Breast epithelium (tissue), 4 donors: ENCODE measurements around the gene C9orf72. TPM values are rescaled to one million over a fixed set of nuclear protein-coding genes. Genes with fewer than 3 reads are reported as not detected.

Source experiments
- DNase-seq, 2 donors: peaks; one replicate each; pipeline ENCODE4 v3.0.0-alpha.2; 2019; ENCODE audit warnings: low spot score in 2 of 2
- H3K27ac ChIP-seq, 2 donors: fragments of 200-600 bp; sonication (generic) in 1 of 2; one replicate each; pipeline ENCODE4 v1.5.1; 2016 to 2019; ENCODE audit warnings: mild to moderate bottlenecking in 1 of 2
- H3K27me3 ChIP-seq, 2 donors: fragments of 200-600 bp; sonication (generic) in 1 of 2; one replicate each; pipeline versions ENCODE4 v1.5.1 to v1.6.0; 2017 to 2019; ENCODE audit warnings: control low read depth in 1 of 2, mild to moderate bottlenecking in 1 of 2
- H3K36me3 ChIP-seq: fragments of 200-600 bp; one replicate; pipeline ENCODE4 v1.5.1; 2019
- H3K4me1 ChIP-seq, 2 donors: fragments of 200-600 bp; sonication (generic); one replicate each; pipeline ENCODE4 v1.5.1; 2016 to 2019; ENCODE audit warnings: control low read depth in 1 of 2
- H3K4me3 ChIP-seq, 3 donors: fragments of 200-600 bp; sonication (generic); 1 replicate in 2 of 3; 2 replicates in 1 of 3; pipeline ENCODE4 v1.5.1; 2016 to 2019; ENCODE audit warnings: mild to moderate bottlenecking in 3 of 3, moderate library complexity in 2 of 3
- H3K9me3 ChIP-seq, 2 donors: fragments of 200-600 bp; sonication (generic) in 1 of 2; one replicate each; pipeline ENCODE4 v1.5.1; 2016 to 2019; ENCODE audit warnings: control low read depth in 1 of 2
- CTCF ChIP-seq, 3 donors: fragments of 450-650 bp; IDR thresholded peaks; one replicate each; pipeline ENCODE4 v1.5.1; 2016 to 2017; ENCODE audit warnings: antibody characterized with exemption in 3 of 3, mild to moderate bottlenecking in 3 of 3, moderate library complexity in 3 of 3
- POLR2A ChIP-seq: fragments of 450-650 bp; IDR thresholded peaks from one replicate; pipeline ENCODE4 v1.6.1; 2016; ENCODE audit warnings: antibody characterized with exemption, mild to moderate bottlenecking, moderate library complexity
- POLR2AphosphoS5 ChIP-seq, 3 donors: sonication (generic); formaldehyde crosslinking; IDR thresholded peaks; one replicate each; pipeline ENCODE4 v1.6.1; 2017; ENCODE audit warnings: antibody characterized with exemption in 3 of 3
- intact Hi-C: fragments of 100-400 bp; cut with DNase I; formaldehyde crosslinking; loops from one replicate; pipeline ENCODE4 v1.15.1; 2023; ENCODE audit warnings: low total_unique reads
- total RNA-seq, 3 donors: library from RNA; depleted of rRNA; stranded (reverse); fragments of >200 nt; gene quantifications; one replicate each; pipeline ENCODE4 v1.1.0, GENCODE V29; 2016

C9orf72 gene
- total RNA-seq, 3 donors from 2014 or later: 20.8 to 43.9 (median 27.2) TPM

GRCh38 chr9:27601396-27601795, 28.1 kb upstream of the C9orf72 start:
- Histone ChIP-seq H3K4me3 (no peak overlapping the region), H3K27ac (no peak overlapping the region), H3K9me3 (no peaks in the 10 kb centered on the region), H3K4me1 (no peaks in the 10 kb centered on the region), H3K36me3 (no peaks in the 10 kb centered on the region), H3K27me3 (no peaks in the 10 kb centered on the region)
- intact Hi-C loops: no loop called here
- TF ChIP-seq POLR2A (no peak), POLR2AphosphoS5 (IDR thresholded peaks at IDR 0.05) (no peak), CTCF (IDR thresholded peaks at IDR 0.05) (no peak)
- no peak for DNase-seq

- no peaks in the 10 kb centered on the region for H3K36me3 ChIP-seq
- no peaks in the 10 kb centered on the region for H3K4me1 ChIP-seq
- H3K4me3 ChIP-seq: no peak overlapping the region
- intact Hi-C loops: no loop called here
- peak overlapping the region in 1 of 2 donors; percentile 14 for H3K27ac ChIP-seq
- H3K27me3 ChIP-seq: no peaks in the 10 kb centered on the region
- no peak for TF ChIP-seq POLR2A
- no peak for TF ChIP-seq CTCF (IDR thresholded peaks at IDR 0.05)
- no peak for TF ChIP-seq POLR2AphosphoS5 (IDR thresholded peaks at IDR 0.05)
- no peak for DNase-seq
- no peaks in the 10 kb centered on the region for H3K9me3 ChIP-seq
These were observed 27.0 kb upstream of the C9orf72 start for GRCh38 chr9:27600256-27600655.

GRCh38 chr9:27599870-27600238, 26.6 kb upstream of the C9orf72 start:
- TF ChIP-seq POLR2AphosphoS5 (IDR thresholded peaks at IDR 0.05): no peak
- intact Hi-C loops: no loop called here

GRCh38 chr9:27599102-27599869, 26.0 kb upstream of the C9orf72 start:
- intact Hi-C loops: no loop called here
- H3K4me1 ChIP-seq: no peaks in the 10 kb centered on the region
- TF ChIP-seq CTCF (IDR thresholded peaks at IDR 0.05) (no peak), POLR2A (no peak)
- no peak overlapping the region for H3K4me3 ChIP-seq
- H3K36me3 ChIP-seq: no peaks in the 10 kb centered on the region
- DNase-seq: no peak
- no peaks in the 10 kb centered on the region for H3K27me3 ChIP-seq
- no peaks in the 10 kb centered on the region for H3K9me3 ChIP-seq
- H3K27ac ChIP-seq: no peak overlapping the region

More at GRCh38 chr9:27599870-27600238, 26.6 kb upstream of the C9orf72 start:
- Histone ChIP-seq H3K27me3 (no peaks in the 10 kb centered on the region), H3K4me3 (no peak overlapping the region), H3K9me3 (no peaks in the 10 kb centered on the region), H3K4me1 (no peaks in the 10 kb centered on the region), H3K36me3 (no peaks in the 10 kb centered on the region), H3K27ac (peak overlapping the region in 1 of 2 donors; percentile 14)
- no peak for DNase-seq

- intact Hi-C loops: no loop called here
- no peaks in the 10 kb centered on the region for H3K9me3 ChIP-seq
- TF ChIP-seq CTCF (IDR thresholded peaks at IDR 0.05) (no peak), POLR2AphosphoS5 (IDR thresholded peaks at IDR 0.05) (no peak)
- no peak overlapping the region for H3K4me3 ChIP-seq
- no peaks in the 10 kb centered on the region for H3K36me3 ChIP-seq
- no peak for DNase-seq
- H3K4me1 ChIP-seq: no peaks in the 10 kb centered on the region
- no peaks in the 10 kb centered on the region for H3K27me3 ChIP-seq
- no peak overlapping the region for H3K27ac ChIP-seq
These were observed 22.5 kb upstream of the C9orf72 start for GRCh38 chr9:27595733-27596132.
